AG10803 (cell line): Measurements from ENCODE around the gene ASPHD1.

ENCODE experiments used
- DNase-seq: peaks from one replicate; pipeline ENCODE4 v3.0.0; 2010; ENCODE audit warnings: low read depth
- H3K4me3 ChIP-seq: 2 replicates; pipeline ENCODE4 v1.5.1; 2011; ENCODE audit warnings: mild to moderate bottlenecking, low read length, control low read depth
- TF ChIP-seq, protein P1 (sequence below): conservative IDR thresholded peaks from 2 replicates; pipeline ENCODE4 v1.5.1; 2011; ENCODE audit warnings: mild to moderate bottlenecking, low read length, control low read depth, inconsistent platforms

ASPHD1 gene

DNA sequence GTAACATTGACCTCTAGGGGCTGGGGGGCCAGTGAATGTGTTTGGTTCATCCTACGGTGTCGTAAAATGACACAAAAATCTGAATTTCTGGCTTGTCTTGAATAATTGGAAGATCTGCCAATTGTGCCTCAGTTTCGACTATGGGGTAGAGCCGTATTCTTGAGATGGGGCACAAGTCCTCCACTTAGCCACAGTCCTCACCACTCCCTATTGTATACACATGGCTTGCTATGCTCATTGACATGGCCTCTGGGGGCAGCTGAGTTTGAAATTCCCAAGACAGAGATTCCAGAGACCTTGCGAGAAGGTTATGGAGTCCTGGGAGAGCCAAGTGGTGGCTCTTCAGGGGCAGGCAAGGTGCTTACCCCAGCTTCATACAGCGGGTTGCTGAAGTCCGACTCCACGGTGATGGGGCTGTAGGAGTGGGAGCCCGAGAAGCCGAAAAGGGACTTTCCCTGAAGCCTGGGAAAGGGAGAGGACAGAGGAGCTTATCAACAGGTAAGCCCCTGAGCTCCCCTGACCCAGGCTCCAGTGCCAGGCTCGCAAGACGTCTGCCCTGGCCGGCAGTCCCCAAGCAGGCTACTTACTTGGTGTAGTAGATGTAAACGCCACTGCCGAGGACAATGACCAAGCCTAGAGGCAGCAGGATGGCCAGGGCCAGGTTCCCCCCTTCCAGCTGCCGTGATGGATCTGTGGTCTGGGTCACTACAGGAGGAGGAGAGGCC, 28.3 kb upstream of the ASPHD1 start:
- DNase-seq = no peak
- TF ChIP-seq, protein P1, sequence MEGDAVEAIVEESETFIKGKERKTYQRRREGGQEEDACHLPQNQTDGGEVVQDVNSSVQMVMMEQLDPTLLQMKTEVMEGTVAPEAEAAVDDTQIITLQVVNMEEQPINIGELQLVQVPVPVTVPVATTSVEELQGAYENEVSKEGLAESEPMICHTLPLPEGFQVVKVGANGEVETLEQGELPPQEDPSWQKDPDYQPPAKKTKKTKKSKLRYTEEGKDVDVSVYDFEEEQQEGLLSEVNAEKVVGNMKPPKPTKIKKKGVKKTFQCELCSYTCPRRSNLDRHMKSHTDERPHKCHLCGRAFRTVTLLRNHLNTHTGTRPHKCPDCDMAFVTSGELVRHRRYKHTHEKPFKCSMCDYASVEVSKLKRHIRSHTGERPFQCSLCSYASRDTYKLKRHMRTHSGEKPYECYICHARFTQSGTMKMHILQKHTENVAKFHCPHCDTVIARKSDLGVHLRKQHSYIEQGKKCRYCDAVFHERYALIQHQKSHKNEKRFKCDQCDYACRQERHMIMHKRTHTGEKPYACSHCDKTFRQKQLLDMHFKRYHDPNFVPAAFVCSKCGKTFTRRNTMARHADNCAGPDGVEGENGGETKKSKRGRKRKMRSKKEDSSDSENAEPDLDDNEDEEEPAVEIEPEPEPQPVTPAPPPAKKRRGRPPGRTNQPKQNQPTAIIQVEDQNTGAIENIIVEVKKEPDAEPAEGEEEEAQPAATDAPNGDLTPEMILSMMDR = no peak
- H3K4me3 ChIP-seq = no peak overlapping the region

GRCh38 chr16:29873319-29873718, 27.0 kb upstream of the ASPHD1 start:
- TF ChIP-seq, protein P1 = no peak
- no peak for DNase-seq
- H3K4me3 ChIP-seq = no peak overlapping the region

GRCh38 chr16:29875206-29875605, 25.1 kb upstream of the ASPHD1 start:
- DNase-seq = no peak
- TF ChIP-seq, protein P1 = no peak
- no peak overlapping the region for H3K4me3 ChIP-seq

DNA sequence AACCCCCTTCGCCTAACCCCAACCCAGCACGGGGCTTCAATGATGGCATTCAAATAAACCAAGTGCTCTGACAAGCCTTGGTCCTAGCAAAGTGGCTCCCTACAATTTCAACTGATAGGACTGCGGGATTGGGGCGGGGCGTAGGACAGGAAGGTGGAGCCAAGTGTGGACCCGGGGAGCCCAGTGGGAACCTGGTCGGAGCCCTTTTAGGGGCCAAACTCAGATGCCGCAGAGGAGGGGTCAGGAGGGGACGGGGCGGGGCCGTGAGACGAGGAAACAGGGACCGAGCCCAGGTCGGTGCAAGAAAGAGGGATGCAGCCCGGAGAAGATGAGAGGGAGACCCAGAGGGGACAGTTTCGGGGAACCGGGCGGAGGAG, 24.1 kb upstream of the ASPHD1 start:
- DNase-seq = no peak
- TF ChIP-seq, protein P1 = no peak
- H3K4me3 ChIP-seq = peak overlapping the region; percentile 30

GRCh38 chr16:29876594-29877249, 23.6 kb upstream of the ASPHD1 start:
- TF ChIP-seq, protein P1 = no peak
- no peak for DNase-seq

GRCh38 chr16:29877266-29877961, 22.9 kb upstream of the ASPHD1 start:
- H3K4me3 ChIP-seq = no peak overlapping the region
- DNase-seq = no peak

More at GRCh38 chr16:29876594-29877249, 23.6 kb upstream of the ASPHD1 start:
- peak overlapping the region; percentile 30 for H3K4me3 ChIP-seq

More at GRCh38 chr16:29877266-29877961, 22.9 kb upstream of the ASPHD1 start:
- TF ChIP-seq, protein P1 = no peak
